ENCODE results near the gene MT1A. TPM values are rescaled to one million over a fixed set of nuclear protein-coding genes. Genes with fewer than 3 reads are reported as not detected.

Gene MT1A
- total RNA-seq, 6 experiments from 2014 or later, result 0.50 to 1.5 TPM; not detected in 4

DNA sequence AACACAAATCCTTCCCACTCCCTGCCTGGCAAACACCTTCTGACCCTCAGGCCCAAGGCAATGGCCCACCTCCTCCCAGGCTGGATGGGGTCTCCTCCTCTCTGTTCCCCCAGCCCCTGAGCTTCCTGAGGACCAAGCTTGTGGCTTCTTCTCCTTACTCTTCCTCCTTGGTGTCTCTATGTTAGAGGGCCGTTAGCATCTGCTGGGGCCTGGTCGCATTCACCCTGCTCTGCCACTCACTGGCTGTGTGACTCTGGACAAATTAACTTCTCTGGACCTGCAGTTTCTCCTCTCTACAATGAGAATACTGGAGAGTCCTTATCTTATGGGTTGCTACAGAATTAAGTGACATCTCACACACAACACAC, 30.8 kb upstream of the MT1A start:
- peak overlapping the region; percentile 100 for H3K27ac Mint-ChIP-seq
- DNase-seq, result no peak
- TF ChIP-seq, protein P1, sequence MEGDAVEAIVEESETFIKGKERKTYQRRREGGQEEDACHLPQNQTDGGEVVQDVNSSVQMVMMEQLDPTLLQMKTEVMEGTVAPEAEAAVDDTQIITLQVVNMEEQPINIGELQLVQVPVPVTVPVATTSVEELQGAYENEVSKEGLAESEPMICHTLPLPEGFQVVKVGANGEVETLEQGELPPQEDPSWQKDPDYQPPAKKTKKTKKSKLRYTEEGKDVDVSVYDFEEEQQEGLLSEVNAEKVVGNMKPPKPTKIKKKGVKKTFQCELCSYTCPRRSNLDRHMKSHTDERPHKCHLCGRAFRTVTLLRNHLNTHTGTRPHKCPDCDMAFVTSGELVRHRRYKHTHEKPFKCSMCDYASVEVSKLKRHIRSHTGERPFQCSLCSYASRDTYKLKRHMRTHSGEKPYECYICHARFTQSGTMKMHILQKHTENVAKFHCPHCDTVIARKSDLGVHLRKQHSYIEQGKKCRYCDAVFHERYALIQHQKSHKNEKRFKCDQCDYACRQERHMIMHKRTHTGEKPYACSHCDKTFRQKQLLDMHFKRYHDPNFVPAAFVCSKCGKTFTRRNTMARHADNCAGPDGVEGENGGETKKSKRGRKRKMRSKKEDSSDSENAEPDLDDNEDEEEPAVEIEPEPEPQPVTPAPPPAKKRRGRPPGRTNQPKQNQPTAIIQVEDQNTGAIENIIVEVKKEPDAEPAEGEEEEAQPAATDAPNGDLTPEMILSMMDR (IDR thresholded peaks at IDR 0.05), result no peak
- H3K4me1 Mint-ChIP-seq (ENCODE audit: low read depth), result peaks cover 66% of the 10 kb centered on the region
- H3K9me3 Mint-ChIP-seq, result no peaks in the 10 kb centered on the region
- peak overlapping the region; percentile 84 for H3K4me3 Mint-ChIP-seq
- H3K36me3 Mint-ChIP-seq (ENCODE audit: low read depth), result peaks cover 14% of the 10 kb centered on the region; the same call in 1 of the 2 replicates
- peaks cover 6% of the 10 kb centered on the region for H3K27me3 Mint-ChIP-seq (ENCODE audit: insufficient read depth)

DNA sequence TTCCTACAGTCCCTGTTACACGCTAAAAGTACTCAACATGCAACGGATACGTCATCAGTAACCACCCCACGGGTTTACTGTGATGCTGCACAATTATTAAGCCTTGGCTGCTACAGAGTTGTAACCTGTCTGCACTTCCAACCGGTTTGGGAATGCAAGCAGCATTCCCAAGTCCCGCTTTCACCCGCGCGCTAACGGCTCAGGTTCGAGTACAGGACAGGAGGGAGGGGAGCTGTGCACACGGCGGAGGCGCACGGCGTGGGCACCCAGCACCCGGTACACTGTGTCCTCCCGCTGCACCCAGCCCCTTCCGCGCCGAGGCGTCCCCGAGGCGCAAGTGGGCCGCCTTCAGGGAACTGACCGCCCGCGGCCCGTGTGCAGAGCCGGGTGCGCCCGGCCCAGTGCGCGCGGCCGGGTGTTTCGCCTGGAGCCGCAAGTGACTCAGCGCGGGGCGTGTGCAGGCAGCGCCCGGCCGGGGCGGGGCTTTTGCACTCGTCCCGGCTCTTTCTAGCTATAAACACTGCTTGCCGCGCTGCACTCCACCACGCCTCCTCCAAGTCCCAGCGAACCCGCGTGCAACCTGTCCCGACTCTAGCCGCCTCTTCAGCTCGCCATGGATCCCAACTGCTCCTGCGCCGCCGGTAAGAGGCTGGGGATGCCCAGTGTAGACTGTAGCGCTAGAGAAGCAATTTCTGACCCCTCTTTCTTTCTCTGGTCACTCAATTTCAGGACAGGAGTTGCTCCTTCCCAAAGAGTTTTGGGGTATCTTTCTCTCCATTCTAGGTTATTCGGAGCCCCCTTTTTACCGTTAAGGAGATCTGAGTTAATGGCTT, 30.2 kb upstream of the MT1A start, which contains the start of gene MT2A:
Gene MT2A (plus strand): TSS at position 542 of the 833 bp plus-strand sequence. CDS start 72 bp downstream, at position 614.
- peak within 1 kb of the TSS; percentile 98 for H3K4me3 Mint-ChIP-seq
- H3K4me1 Mint-ChIP-seq (ENCODE audit: low read depth), result peaks cover 71% of the 10 kb centered on the region
- peak within 1 kb of the TSS; percentile 100 for H3K27ac Mint-ChIP-seq
- DNase-seq, result peak; percentile 95
- peaks cover 14% of the 10 kb centered on the region; the same call in 1 of the 2 replicates for H3K36me3 Mint-ChIP-seq (ENCODE audit: low read depth)
- TF ChIP-seq, protein P1 (IDR thresholded peaks at IDR 0.05), result no peak
- peaks cover 6% of the 10 kb centered on the region for H3K27me3 Mint-ChIP-seq (ENCODE audit: insufficient read depth)
- no peaks in the 10 kb centered on the region for H3K9me3 Mint-ChIP-seq

DNA sequence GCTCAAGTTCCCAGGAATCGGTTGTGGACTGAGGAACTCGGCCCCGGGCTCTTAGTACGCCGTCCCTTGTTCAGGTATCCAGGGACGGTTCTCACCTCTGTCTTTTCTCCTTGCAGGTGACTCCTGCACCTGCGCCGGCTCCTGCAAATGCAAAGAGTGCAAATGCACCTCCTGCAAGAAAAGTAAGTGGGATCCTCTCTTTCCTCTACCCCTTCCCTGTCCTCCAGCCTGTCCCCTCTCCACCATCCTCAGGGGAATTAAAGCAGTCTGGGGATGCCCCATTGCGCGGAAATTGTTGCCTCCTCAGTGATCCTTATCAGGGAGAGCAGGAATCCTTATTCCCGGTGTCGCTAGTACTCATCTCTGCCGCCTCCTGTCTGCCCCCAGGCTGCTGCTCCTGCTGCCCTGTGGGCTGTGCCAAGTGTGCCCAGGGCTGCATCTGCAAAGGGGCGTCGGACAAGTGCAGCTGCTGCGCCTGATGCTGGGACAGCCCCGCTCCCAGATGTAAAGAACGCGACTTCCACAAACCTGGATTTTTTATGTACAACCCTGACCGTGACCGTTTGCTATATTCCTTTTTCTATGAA, 29.5 kb upstream of the MT1A start:
- Mint-ChIP-seq H3K27ac (peak overlapping the region; percentile 96), H3K4me1 (ENCODE audit: low read depth) (peaks cover 73% of the 10 kb centered on the region), H3K9me3 (no peaks in the 10 kb centered on the region), H3K27me3 (ENCODE audit: insufficient read depth) (peaks cover 6% of the 10 kb centered on the region), H3K36me3 (ENCODE audit: low read depth) (peaks cover 14% of the 10 kb centered on the region; the same call in 1 of the 2 replicates), H3K4me3 (peak overlapping the region; percentile 98)
- no peak for DNase-seq
- TF ChIP-seq, protein P1 (IDR thresholded peaks at IDR 0.05), result no peak

DNA sequence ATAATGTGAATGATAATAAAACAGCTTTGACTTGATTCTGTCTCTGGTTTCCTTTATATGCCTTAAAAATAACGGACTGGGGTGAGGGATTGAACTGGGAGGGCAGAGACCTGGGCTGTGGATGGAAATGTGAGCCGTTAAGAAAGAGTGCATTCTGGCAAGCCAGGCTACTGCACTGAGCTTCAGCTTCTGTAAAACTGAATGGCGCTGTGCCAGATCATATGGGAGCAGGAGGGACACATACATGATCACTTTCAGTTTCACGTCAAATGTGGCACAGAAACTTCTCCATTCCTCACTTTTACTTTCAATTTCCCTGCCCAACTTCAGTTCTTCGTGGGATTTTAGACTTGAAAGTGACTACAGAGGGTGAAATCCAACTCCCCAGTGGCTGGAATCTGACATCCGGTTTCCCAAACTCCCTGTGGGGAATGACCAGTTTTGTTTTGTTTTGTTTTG, 29.0 kb upstream of the MT1A start:
- peaks cover 6% of the 10 kb centered on the region for H3K27me3 Mint-ChIP-seq (ENCODE audit: insufficient read depth)
- peak overlapping the region; percentile 96 for H3K27ac Mint-ChIP-seq
- TF ChIP-seq, protein P1 (IDR thresholded peaks at IDR 0.05), result no peak
- H3K4me3 Mint-ChIP-seq, result peak overlapping the region; percentile 98
- H3K4me1 Mint-ChIP-seq (ENCODE audit: low read depth), result peaks cover 78% of the 10 kb centered on the region
- peaks cover 14% of the 10 kb centered on the region; the same call in 1 of the 2 replicates for H3K36me3 Mint-ChIP-seq (ENCODE audit: low read depth)
- no peaks in the 10 kb centered on the region for H3K9me3 Mint-ChIP-seq
- DNase-seq, result peak; percentile 86

DNA sequence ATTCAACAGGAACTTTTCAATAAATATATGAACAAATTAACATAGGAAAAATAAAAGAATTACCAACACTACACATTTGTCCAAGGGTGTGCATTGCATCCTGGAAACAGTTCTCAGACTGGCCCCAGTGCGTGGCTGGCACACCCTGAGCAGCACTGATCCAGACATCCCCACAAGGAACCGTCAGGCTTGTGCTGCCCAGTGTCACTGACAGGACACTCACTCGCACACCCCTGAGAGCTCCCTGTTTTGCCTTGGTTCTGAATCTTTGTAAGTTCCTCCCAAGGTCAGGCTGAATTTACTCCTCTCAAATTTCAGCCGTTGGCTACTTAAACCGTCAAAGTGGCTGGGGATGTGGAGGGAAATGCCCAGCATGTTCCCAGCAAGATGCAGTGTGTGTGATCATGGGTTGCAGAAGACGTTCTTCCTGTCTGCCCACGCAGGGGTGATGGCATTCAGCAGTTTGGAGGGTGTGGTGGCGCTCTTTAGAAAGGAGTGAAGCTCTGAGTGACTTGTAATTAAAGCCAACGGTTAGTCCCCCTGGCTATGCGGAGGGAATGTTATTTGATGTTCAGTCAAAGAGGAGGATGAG, 28.4 kb upstream of the MT1A start:
- peak overlapping the region; percentile 98 for H3K4me3 Mint-ChIP-seq
- DNase-seq, result peak; percentile 65
- peak overlapping the region; percentile 96 for H3K27ac Mint-ChIP-seq
- TF ChIP-seq, protein P1 (IDR thresholded peaks at IDR 0.05), result peak; percentile 23; the same call in 1 of the 2 replicates
- H3K9me3 Mint-ChIP-seq, result no peaks in the 10 kb centered on the region
- H3K27me3 Mint-ChIP-seq (ENCODE audit: insufficient read depth), result peaks cover 4% of the 10 kb centered on the region
- peaks cover 14% of the 10 kb centered on the region; the same call in 1 of the 2 replicates for H3K36me3 Mint-ChIP-seq (ENCODE audit: low read depth)
- peaks cover 80% of the 10 kb centered on the region for H3K4me1 Mint-ChIP-seq (ENCODE audit: low read depth)

Measured in HFFc6 (cell line).